CD4-positive, alpha-beta T cell treated with Interleukin-12 subunit alpha and Interleukin-12 subunit beta, for 1 hour (primary cell): ENCODE results near the gene AZI2.
A peak's percentile ranks its signal among the peaks of the same experiment; 100 is the strongest.

Experiments
- DNase-seq: peaks from one replicate; pipeline ENCODE4 v3.0.0-alpha.2; 2020

The AZI2 gene

GRCh38 chr3:28348629-28349468 is at the start of gene AZI2, which contains the start of gene ZCWPW2:
Gene AZI2, minus strand, starts transcription at chr3:28348824. Its CDS starts 8,207 bp downstream, at chr3:28340617.
Gene ZCWPW2, plus strand, starts transcription at chr3:28348721. Its CDS starts 64,348 bp downstream, at chr3:28413069.
- peak; percentile 93 for DNase-seq

- DNase-seq: no peak
These were observed 40.4 kb upstream of the AZI2 start for GRCh38 chr3:28388978-28389377.

- no peak for DNase-seq
These were observed 37.4 kb upstream of the AZI2 start for GRCh38 chr3:28386049-28386448.

GRCh38 chr3:28376424-28376823 is 27.8 kb upstream of the AZI2 start:
- no peak for DNase-seq

- no peak for DNase-seq
These were observed 911 bp upstream of the AZI2 start for GRCh38 chr3:28349469-28350000.

GRCh38 chr3:28348265-28348628 is 377 bp downstream of the AZI2 start:
- no peak for DNase-seq

- peak; percentile 26 for DNase-seq
These were observed 1.0 kb downstream of the AZI2 start for GRCh38 chr3:28347374-28348264.

GRCh38 chr3:28345690-28346089 is 2.9 kb downstream of the AZI2 start:
- no peak for DNase-seq

- DNase-seq: no peak
These were observed 5.5 kb downstream of the AZI2 start for GRCh38 chr3:28343144-28343543.

- no peak for DNase-seq
These were observed 11.4 kb downstream of the AZI2 start for GRCh38 chr3:28337230-28337629.

- no peak for DNase-seq
These were observed 13.4 kb downstream of the AZI2 start for GRCh38 chr3:28335246-28335645.

- DNase-seq: no peak
These were observed 14.1 kb downstream of the AZI2 start for GRCh38 chr3:28334552-28334951.

GRCh38 chr3:28328188-28329151 is 20.2 kb downstream of the AZI2 start:
- peak; percentile 66 for DNase-seq

GRCh38 chr3:28326458-28326926 is 22.1 kb downstream of the AZI2 start:
- DNase-seq: peak; percentile 66

- no peak for DNase-seq
These were observed 26.2 kb downstream of the AZI2 start for GRCh38 chr3:28322464-28322863.

GRCh38 chr3:28320981-28321380 is 27.6 kb downstream of the AZI2 start:
- no peak for DNase-seq

- DNase-seq: peak; percentile 73
These were observed 31.1 kb downstream of the AZI2 start for GRCh38 chr3:28317438-28318022.

GRCh38 chr3:28316226-28316625 is 32.4 kb downstream of the AZI2 start:
- no peak for DNase-seq

- DNase-seq: no peak
These were observed 32.9 kb downstream of the AZI2 start for GRCh38 chr3:28315711-28316110.

GRCh38 chr3:28308196-28308595 is 40.4 kb downstream of the AZI2 start:
- DNase-seq: no peak

GRCh38 chr3:28301688-28302087 is 46.9 kb downstream of the AZI2 start:
- DNase-seq: no peak
